A673 (cell line): ENCODE data around the gene CASZ1. TPM values are rescaled to one million over a fixed set of nuclear protein-coding genes. Genes with fewer than 3 reads are reported as not detected.

Experiments used
- BruUV-seq: library from RNA; stranded (reverse); fragments of 400-500 nt; replicated peaks from 2 replicates; lab custom pipeline; 2021; lab: Mats Ljungman, UMichigan
- CTCF ChIA-PET: fragments of 300-600 bp; sonication (Branson Sonifier 250); formaldehyde crosslinking; loops from one replicate; lab custom pipeline; 2022; ENCODE audit warnings: antibody characterized with exemption; lab: Charles Lee
- POLR2A ChIA-PET: fragments of 300-600 bp; sonication (Branson Sonifier 250); formaldehyde crosslinking; loops from one replicate; lab custom pipeline; 2022; ENCODE audit warnings: antibody characterized with exemption; ENCODE audit not compliant: low non-redundant PET; lab: Charles Lee
- DNase-seq: peaks from one replicate; pipeline ENCODE4 v3.0.0-alpha.2; 2015; ENCODE audit warnings: low spot score
- H3K27ac ChIP-seq: fragments of 200-600 bp; sonication (generic); 2 replicates; pipeline ENCODE4 v1.5.1; 2016; ENCODE audit warnings: mixed run types, low read depth, mild to moderate bottlenecking, mixed read lengths, antibody characterized with exemption, low read length; ENCODE audit not compliant: poor library complexity, severe bottlenecking
- H3K27me3 ChIP-seq: fragments of 200-600 bp; sonication (generic); replicated peaks from 2 replicates; pipeline ENCODE4 v1.6.1; 2017; ENCODE audit warnings: mixed run types, low read depth, mild to moderate bottlenecking, mixed read lengths, antibody characterized with exemption, low read length; ENCODE audit not compliant: insufficient read depth, poor library complexity
- H3K36me3 ChIP-seq: fragments of 200-600 bp; sonication (generic); 2 replicates; pipeline ENCODE4 v1.6.1; 2016; ENCODE audit warnings: mixed run types, mild to moderate bottlenecking, mixed read lengths, antibody characterized with exemption, low read length; ENCODE audit not compliant: insufficient read depth, poor library complexity, severe bottlenecking
- H3K4me1 ChIP-seq: fragments of 200-600 bp; sonication (generic); 2 replicates; pipeline ENCODE4 v1.6.1; 2017; ENCODE audit warnings: mixed run types, mild to moderate bottlenecking, mixed read lengths, antibody characterized with exemption, low read length; ENCODE audit not compliant: insufficient read depth, poor library complexity, severe bottlenecking
- H3K4me3 ChIP-seq: fragments of 200-600 bp; sonication (generic); 2 replicates; pipeline ENCODE4 v1.5.1; 2016; ENCODE audit warnings: low read depth, mixed run types, mild to moderate bottlenecking, mixed read lengths, low read length; ENCODE audit not compliant: poor library complexity, severe bottlenecking
- H3K9me3 ChIP-seq: fragments of 200-600 bp; sonication (generic); 2 replicates; pipeline ENCODE4 v1.6.1; 2016; ENCODE audit warnings: mixed run types, low read depth, mild to moderate bottlenecking, mixed read lengths, antibody characterized with exemption, low read length; ENCODE audit not compliant: poor library complexity, severe bottlenecking
- EZH2 ChIP-seq: fragments of 200-600 bp; sonication (generic); IDR thresholded peaks from 2 replicates; pipeline ENCODE4 v1.6.1; 2017; ENCODE audit warnings: borderline replicate concordance, low read depth, mild to moderate bottlenecking, mixed read lengths, antibody characterized with exemption, low read length; ENCODE audit not compliant: poor library complexity, severe bottlenecking
- intact Hi-C: fragments of 100-400 bp; cut with micrococcal nuclease; formaldehyde crosslinking; loops from one replicate; pipeline ENCODE4 v1.10.0; 2022; ENCODE audit not compliant: unreplicated experiment
- total RNA-seq: library from RNA; stranded (reverse); gene quantifications from 2 replicates; pipeline ENCODE4 v1.2.3, GENCODE V29; 2021
- TF ChIP-seq, protein P1 (sequence below): fragments of 300-800, 200-600 bp; sonication (generic); conservative IDR thresholded peaks from 2 replicates; pipeline ENCODE4 v1.5.1; 2017; ENCODE audit warnings: low read depth, mild to moderate bottlenecking, antibody characterized with exemption, low read length, moderate library complexity, mixed read lengths

CASZ1 gene
- total RNA-seq, 1 experiment from 2014 or later, result 1.9 TPM

DNA sequence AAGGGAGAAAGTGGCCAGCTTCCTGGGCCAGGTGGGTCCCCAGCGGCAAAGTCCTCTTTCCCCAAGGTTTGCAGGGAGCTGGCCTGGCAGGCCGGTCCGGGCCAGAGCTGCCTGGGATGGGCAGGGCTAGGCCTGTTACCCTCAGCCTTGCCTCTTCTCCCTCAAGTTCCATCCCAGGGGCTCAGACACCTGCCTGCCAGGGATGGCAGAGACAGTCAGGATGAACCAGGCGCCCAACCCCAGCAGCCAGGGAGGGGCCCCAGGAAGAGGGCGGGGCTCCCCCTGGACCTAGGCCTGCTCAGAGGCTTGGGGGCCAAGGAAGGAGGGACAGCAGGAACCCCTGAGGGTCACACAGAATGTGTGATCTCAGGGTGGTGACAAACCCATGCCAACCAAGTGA is 120.6 kb downstream of the CASZ1 start:
- POLR2A ChIA-PET, result no interaction called here
- CTCF ChIA-PET, result no interaction called here
- TF ChIP-seq, protein P1, sequence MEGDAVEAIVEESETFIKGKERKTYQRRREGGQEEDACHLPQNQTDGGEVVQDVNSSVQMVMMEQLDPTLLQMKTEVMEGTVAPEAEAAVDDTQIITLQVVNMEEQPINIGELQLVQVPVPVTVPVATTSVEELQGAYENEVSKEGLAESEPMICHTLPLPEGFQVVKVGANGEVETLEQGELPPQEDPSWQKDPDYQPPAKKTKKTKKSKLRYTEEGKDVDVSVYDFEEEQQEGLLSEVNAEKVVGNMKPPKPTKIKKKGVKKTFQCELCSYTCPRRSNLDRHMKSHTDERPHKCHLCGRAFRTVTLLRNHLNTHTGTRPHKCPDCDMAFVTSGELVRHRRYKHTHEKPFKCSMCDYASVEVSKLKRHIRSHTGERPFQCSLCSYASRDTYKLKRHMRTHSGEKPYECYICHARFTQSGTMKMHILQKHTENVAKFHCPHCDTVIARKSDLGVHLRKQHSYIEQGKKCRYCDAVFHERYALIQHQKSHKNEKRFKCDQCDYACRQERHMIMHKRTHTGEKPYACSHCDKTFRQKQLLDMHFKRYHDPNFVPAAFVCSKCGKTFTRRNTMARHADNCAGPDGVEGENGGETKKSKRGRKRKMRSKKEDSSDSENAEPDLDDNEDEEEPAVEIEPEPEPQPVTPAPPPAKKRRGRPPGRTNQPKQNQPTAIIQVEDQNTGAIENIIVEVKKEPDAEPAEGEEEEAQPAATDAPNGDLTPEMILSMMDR, result no peak
- no peak for TF ChIP-seq EZH2
- Histone ChIP-seq H3K4me1 (peaks cover 34% of the 10 kb centered on the region), H3K9me3 (no peaks in the 10 kb centered on the region), H3K4me3 (no peak overlapping the region), H3K27ac (no peak overlapping the region), H3K36me3 (no peaks in the 10 kb centered on the region), H3K27me3 (no peaks in the 10 kb centered on the region)
- no TSS peak for BruUV-seq
- intact Hi-C loops, result no loop called here
- DNase-seq, result no peak

DNA sequence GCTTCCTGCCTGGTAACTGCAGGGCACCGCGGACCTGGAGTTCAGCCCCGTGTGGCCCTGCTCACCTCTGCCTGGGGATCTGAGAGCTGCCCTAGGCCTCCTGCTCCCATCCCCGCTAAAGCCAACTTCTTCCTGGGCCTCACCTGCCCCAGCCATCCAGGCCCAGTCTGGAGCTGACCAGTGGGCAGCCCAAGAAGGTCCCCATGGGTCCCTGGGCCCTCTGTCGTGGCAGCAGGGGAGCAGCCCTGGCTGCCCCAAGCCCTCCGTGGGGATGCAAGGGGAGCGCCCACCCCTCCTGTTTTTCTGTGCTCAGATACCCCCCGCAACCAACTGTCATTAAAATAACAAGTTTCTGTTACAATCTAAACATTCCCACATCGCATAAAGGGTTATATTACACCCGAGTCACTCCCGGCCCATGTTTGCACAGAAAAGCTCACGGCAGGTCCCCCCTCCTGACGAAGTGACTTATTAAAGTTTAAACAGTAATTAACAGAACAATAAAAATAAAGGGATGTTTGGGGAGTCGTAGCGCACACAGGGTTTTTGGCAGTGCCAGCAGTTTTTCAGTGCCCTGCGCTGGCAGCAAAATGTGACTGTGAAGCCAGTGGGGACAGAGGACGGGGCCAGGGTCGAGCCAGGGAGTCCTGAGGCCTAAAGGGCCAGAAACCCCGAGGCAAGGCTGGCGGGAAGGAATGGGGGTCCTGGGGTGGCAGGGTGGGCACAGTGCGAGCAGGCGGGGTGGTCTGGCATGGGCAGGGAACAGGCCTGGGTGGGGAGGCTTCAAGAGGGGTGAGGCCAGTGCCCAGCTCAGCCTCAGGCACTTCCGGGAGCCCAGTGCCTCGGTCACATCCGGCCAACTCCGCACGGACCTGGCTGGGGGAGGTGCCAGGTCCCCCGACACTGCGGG is 121.5 kb downstream of the CASZ1 start:
- no peaks in the 10 kb centered on the region for H3K36me3 ChIP-seq
- DNase-seq, result no peak
- intact Hi-C loops, result no loop called here
- no TSS peak for BruUV-seq
- H3K27me3 ChIP-seq, result no peaks in the 10 kb centered on the region
- ChIA-PET CTCF (no interaction called here), POLR2A (no interaction called here)
- no peak overlapping the region for H3K27ac ChIP-seq
- H3K9me3 ChIP-seq, result no peaks in the 10 kb centered on the region
- H3K4me1 ChIP-seq, result peaks cover 33% of the 10 kb centered on the region
- no peak for TF ChIP-seq EZH2
- TF ChIP-seq, protein P1, result no peak
- H3K4me3 ChIP-seq, result no peak overlapping the region

DNA sequence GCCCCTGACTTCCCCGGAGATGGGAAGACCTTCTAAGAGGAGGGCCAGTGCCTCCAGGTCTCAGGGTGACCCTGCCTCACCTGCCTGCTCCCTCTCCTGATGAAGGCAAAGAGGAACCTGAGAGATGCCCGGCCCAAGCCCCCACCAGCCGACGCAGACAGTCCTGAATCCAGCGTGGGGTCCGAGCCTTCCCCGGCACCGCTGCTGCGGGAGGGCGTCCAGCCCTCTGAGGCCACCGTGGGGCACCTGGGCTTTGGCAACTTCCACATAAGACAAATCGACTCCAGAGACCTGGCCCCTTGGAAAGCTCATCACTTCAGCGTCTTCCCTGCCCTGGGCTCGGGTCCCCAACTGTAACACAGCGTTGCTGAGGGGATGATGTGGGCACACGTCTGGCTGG is 122.2 kb downstream of the CASZ1 start:
- peaks cover 27% of the 10 kb centered on the region for H3K4me1 ChIP-seq
- ChIA-PET CTCF (no interaction called here), POLR2A (no interaction called here)
- intact Hi-C loops, result no loop called here
- H3K27ac ChIP-seq, result no peak overlapping the region
- H3K36me3 ChIP-seq, result no peaks in the 10 kb centered on the region
- no peaks in the 10 kb centered on the region for H3K9me3 ChIP-seq
- TF ChIP-seq, protein P1, result no peak
- no peak for TF ChIP-seq EZH2
- DNase-seq, result no peak
- H3K27me3 ChIP-seq, result no peaks in the 10 kb centered on the region
- no peak overlapping the region for H3K4me3 ChIP-seq
- BruUV-seq, result no TSS peak
